ENCODE results near the gene PARD3. TPM values are rescaled to one million over a fixed set of nuclear protein-coding genes. Genes with fewer than 3 reads are reported as not detected.

PARD3 gene
- total and polyA plus RNA-seq, 2 donors (not counting 3 experiments of a cell fraction or from before 2014, with no cell fraction given): 7.3 to 24.1 TPM

- dilution Hi-C loops (cut with MboI; ENCODE audit: extremely low pct_ligation_motif_present, low sequenced_read_pairs) (no loop called here), intact Hi-C loops (cut with micrococcal nuclease) (no loop called here)
- H3K79me2 ChIP-seq (ENCODE audit: control insufficient read depth, insufficient read depth, low read length): no peaks in the 10 kb centered on the region
- no peaks in the 10 kb centered on the region for H3K9me3 ChIP-seq (replicated peaks; ENCODE audit: control insufficient read depth, insufficient read depth, low read length)
- H2AFZ ChIP-seq (ENCODE audit: low read depth, low read length): no peak overlapping the region
- no peak overlapping the region for H3K4me3 ChIP-seq (replicated peaks in 1 of 3; ENCODE audit: insufficient read depth in 1 of 3, low read depth in 1 of 3, low read length in 3 of 3)
- no peak for FAIRE-seq
- no peak for DNase-seq (ENCODE audit: low read depth, low spot score)
- no peak overlapping the region for H3K4me2 ChIP-seq (ENCODE audit: insufficient read depth, low read length)
- CTCF ChIA-PET: no interaction called here
- H3K36me3 ChIP-seq (ENCODE audit: control insufficient read depth in 2 of 2, extremely low read depth in 1 of 2, insufficient read depth in 2 of 2, low read length in 2 of 2): no peaks in the 10 kb centered on the region
- no peaks in the 10 kb centered on the region for H4K20me1 ChIP-seq (replicated peaks; ENCODE audit: control insufficient read depth, extremely low read depth, insufficient read depth, low read length)
- H3K9ac ChIP-seq (replicated peaks; ENCODE audit: extremely low read depth, insufficient read depth, low read length): no peak overlapping the region
- H3K9me1 ChIP-seq (replicated peaks; ENCODE audit: control insufficient read depth, extremely low read depth, insufficient read depth, low read length): no peaks in the 10 kb centered on the region
- POLR2A ChIA-PET: no interaction called here
- H3K27me3 ChIP-seq (ENCODE audit: control insufficient read depth in 2 of 2, insufficient read depth in 2 of 2, low read length in 2 of 2): no peaks in the 10 kb centered on the region
- no peaks in the 10 kb centered on the region for H3K4me1 ChIP-seq (ENCODE audit: control insufficient read depth, extremely low read depth, insufficient read depth, low read length)
- TF ChIP-seq EZH2 (IDR thresholded peaks at IDR 0.05; ENCODE audit: borderline replicate concordance, low read depth, low read length, severe bottlenecking): no peak
- TF ChIP-seq, protein P1, sequence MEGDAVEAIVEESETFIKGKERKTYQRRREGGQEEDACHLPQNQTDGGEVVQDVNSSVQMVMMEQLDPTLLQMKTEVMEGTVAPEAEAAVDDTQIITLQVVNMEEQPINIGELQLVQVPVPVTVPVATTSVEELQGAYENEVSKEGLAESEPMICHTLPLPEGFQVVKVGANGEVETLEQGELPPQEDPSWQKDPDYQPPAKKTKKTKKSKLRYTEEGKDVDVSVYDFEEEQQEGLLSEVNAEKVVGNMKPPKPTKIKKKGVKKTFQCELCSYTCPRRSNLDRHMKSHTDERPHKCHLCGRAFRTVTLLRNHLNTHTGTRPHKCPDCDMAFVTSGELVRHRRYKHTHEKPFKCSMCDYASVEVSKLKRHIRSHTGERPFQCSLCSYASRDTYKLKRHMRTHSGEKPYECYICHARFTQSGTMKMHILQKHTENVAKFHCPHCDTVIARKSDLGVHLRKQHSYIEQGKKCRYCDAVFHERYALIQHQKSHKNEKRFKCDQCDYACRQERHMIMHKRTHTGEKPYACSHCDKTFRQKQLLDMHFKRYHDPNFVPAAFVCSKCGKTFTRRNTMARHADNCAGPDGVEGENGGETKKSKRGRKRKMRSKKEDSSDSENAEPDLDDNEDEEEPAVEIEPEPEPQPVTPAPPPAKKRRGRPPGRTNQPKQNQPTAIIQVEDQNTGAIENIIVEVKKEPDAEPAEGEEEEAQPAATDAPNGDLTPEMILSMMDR (IDR thresholded peaks at IDR 0.05; ENCODE audit: extremely low read depth in 1 of 2, insufficient read depth in 1 of 2, low read depth in 1 of 2, low read length in 2 of 2): no peak
- TF ChIP-seq, protein P2, sequence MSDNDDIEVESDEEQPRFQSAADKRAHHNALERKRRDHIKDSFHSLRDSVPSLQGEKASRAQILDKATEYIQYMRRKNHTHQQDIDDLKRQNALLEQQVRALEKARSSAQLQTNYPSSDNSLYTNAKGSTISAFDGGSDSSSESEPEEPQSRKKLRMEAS (IDR thresholded peaks at IDR 0.05; ENCODE audit: insufficient read depth, insufficient read length): no peak
- no peak for TF ChIP-seq POLR2A (IDR thresholded peaks at IDR 0.05; ENCODE audit: low read depth, low read length)
- TF ChIP-seq GATA2 (IDR thresholded peaks at IDR 0.05; ENCODE audit: insufficient read depth, insufficient read length, low read depth, low read length): no peak
- no peak for TF ChIP-seq MYC (IDR thresholded peaks at IDR 0.05; ENCODE audit: low read depth, low read length)
- no peak for TF ChIP-seq POLR2AphosphoS5 (IDR thresholded peaks at IDR 0.05; ENCODE audit: insufficient read depth, low read depth, low read length)
- TF ChIP-seq FOS (IDR thresholded peaks at IDR 0.05; ENCODE audit: borderline replicate concordance, insufficient read depth, low read length): no peak
- TF ChIP-seq JUN (IDR thresholded peaks at IDR 0.05; ENCODE audit: borderline replicate concordance, insufficient read depth, insufficient read length, low read depth): no peak
- no TSS peak for BruUV-seq (replicated peaks)
- H3K27ac ChIP-seq (ENCODE audit: insufficient read depth, low read depth, low read length): no peak overlapping the region
Measured at GRCh38 chr10:34549001-34549400, 266.1 kb downstream of the PARD3 start.
